ENCODE measurements around the gene TANC1.

DNA sequence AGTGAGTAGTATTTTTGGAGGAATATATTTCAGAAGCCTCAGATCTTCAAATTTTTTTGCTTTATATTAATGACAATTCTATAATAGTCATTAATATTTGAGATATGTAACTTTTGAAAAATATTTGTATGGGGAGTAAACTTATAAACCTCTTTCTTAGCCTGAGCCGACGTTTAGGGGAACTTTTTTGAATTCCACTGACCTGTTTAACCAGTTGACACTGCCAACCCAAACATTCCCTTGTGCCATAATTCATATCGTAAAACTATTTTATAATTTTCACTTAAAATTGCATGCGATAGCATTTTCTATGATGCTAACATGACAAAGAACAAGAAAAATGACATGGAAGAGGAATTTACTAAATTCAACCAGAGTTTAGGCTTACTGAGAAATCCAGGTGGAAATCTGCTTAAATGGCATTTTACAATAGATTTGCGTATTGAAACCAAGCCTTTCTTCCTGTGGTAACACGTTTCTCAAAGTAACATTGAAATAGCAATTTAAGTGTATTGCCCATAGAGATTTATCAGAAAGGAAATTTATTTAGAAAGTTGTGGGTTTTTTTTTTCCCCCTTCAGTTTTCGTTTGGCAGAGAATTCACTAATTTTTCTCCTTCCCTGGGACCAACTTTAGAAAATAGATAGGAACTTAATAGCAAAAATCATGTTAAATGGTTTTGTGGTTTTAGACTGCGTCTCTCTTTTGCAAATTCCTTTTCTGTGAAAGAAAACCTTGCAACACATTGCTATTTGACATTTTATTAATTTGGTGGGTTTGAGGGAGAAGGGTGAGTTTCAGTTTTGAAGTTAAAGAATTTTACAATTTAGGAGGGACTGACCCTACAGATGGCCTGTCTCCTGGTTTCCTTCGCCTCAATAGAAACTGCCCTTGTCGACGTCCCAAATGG, 77.4 kb downstream of the TANC1 start:
- TF ChIP-seq POLR2A (IDR thresholded peaks at IDR 0.05), result no peak
- TF ChIP-seq, protein P1, sequence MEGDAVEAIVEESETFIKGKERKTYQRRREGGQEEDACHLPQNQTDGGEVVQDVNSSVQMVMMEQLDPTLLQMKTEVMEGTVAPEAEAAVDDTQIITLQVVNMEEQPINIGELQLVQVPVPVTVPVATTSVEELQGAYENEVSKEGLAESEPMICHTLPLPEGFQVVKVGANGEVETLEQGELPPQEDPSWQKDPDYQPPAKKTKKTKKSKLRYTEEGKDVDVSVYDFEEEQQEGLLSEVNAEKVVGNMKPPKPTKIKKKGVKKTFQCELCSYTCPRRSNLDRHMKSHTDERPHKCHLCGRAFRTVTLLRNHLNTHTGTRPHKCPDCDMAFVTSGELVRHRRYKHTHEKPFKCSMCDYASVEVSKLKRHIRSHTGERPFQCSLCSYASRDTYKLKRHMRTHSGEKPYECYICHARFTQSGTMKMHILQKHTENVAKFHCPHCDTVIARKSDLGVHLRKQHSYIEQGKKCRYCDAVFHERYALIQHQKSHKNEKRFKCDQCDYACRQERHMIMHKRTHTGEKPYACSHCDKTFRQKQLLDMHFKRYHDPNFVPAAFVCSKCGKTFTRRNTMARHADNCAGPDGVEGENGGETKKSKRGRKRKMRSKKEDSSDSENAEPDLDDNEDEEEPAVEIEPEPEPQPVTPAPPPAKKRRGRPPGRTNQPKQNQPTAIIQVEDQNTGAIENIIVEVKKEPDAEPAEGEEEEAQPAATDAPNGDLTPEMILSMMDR (IDR thresholded peaks at IDR 0.05), result no peak

All from testis (tissue), 2 donors.